ENCODE data around the gene LRIG1. TPM values are rescaled to one million over a fixed set of nuclear protein-coding genes. Genes with fewer than 3 reads are reported as not detected.

LRIG1 gene
- total RNA-seq, 1 experiment from 2014 or later: 5.3 TPM

DNA sequence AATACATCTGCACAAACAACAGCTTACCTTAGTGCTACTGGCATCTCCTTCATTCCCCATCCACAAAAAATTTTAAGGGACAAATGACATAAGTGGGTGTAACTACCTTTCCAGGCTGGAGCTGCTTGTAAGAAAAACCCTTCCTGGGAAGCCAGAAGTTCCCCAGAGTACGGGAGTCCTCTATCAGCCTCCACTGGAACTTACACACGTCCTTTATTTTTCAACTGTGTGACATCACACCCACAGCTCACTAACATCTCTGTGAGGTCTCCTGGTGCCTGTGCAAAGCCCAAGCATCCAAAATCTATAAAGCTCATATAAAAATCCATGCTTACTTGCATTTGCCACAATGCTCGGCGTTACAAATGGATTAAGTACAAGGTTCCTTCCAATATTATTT lies 27.6 kb downstream of the LRIG1 start:
- Histone ChIP-seq H3K27ac (ENCODE audit: low read length) (no peak overlapping the region), H3K4me3 (ENCODE audit: low read depth in 2 of 2, low read length in 2 of 2) (no peak overlapping the region), H3K27me3 (ENCODE audit: control insufficient read depth, insufficient read depth, low read length) (no peaks in the 10 kb centered on the region), H3K9me3 (ENCODE audit: control insufficient read depth, insufficient read depth, low read depth, low read length) (no peaks in the 10 kb centered on the region), H3K4me1 (ENCODE audit: control insufficient read depth, insufficient read depth, low read length) (no peaks in the 10 kb centered on the region), H3K36me3 (ENCODE audit: control insufficient read depth, insufficient read depth, low read length) (no peaks in the 10 kb centered on the region)
- in situ Hi-C loops (cut with HindIII; ENCODE audit: low pct_unique_long_range_greater_than_20kb, low sequenced_read_pairs) (no loop called here), intact Hi-C loops (cut with micrococcal nuclease; ENCODE audit: unreplicated experiment) (no loop called here)
- CTCF ChIA-PET: interaction anchor here (0.5 kb wide), 1 partner anchor 904 kb away, joined by 4 read pairs; no protein-coding TSS in a partner anchor
- TF ChIP-seq SIN3A (IDR thresholded peaks at IDR 0.05; ENCODE audit: borderline replicate concordance, insufficient read depth, low read depth, low read length): no peak
- TF ChIP-seq, protein P1, sequence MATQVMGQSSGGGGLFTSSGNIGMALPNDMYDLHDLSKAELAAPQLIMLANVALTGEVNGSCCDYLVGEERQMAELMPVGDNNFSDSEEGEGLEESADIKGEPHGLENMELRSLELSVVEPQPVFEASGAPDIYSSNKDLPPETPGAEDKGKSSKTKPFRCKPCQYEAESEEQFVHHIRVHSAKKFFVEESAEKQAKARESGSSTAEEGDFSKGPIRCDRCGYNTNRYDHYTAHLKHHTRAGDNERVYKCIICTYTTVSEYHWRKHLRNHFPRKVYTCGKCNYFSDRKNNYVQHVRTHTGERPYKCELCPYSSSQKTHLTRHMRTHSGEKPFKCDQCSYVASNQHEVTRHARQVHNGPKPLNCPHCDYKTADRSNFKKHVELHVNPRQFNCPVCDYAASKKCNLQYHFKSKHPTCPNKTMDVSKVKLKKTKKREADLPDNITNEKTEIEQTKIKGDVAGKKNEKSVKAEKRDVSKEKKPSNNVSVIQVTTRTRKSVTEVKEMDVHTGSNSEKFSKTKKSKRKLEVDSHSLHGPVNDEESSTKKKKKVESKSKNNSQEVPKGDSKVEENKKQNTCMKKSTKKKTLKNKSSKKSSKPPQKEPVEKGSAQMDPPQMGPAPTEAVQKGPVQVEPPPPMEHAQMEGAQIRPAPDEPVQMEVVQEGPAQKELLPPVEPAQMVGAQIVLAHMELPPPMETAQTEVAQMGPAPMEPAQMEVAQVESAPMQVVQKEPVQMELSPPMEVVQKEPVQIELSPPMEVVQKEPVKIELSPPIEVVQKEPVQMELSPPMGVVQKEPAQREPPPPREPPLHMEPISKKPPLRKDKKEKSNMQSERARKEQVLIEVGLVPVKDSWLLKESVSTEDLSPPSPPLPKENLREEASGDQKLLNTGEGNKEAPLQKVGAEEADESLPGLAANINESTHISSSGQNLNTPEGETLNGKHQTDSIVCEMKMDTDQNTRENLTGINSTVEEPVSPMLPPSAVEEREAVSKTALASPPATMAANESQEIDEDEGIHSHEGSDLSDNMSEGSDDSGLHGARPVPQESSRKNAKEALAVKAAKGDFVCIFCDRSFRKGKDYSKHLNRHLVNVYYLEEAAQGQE (IDR thresholded peaks at IDR 0.05; ENCODE audit: insufficient read depth in 1 of 2, low read depth in 2 of 2, low read length in 1 of 2): no peak
- DNase-seq (ENCODE audit: low read depth, low spot score) (no peak), ATAC-seq (no peak)
- POLR2A ChIA-PET: no interaction called here
- no TSS peak for BruUV-seq (replicated peaks)

DNA sequence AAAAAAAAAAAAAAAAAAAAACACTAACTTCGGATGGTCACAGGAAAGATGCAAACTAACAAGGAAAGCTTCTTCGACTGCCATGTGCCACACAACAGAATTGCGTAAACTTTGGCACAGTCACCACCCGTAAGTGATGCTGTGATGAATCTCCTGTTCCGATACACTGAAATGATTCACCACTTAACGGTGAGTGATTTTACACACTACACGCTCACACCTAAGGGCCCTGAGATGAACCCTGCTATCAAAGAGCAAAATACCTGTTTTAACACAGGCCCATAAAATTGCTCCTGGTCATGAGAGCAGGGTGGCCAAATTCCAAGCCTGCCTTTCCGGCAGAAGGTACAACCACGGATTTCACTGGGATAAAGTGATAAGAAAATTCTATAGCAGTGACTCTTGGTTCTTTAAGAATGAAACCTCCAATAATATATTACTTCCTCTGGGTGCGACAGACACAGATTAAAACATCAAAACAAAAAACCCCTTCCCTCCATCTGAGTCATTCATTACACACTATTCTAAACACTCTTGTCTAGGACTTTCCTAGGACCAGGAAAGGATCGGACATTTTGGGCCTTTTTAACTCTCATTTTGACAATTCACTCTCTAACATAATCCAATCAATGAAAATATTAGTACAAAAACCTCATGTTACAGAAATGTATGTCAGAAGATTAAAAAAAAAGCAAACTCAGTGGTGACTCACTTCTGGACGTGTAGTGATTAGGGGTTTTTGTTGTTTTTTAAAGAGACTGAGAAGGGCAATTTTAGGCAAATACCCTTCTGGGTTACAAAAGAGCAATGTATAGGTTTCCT lies 28.3 kb downstream of the LRIG1 start:
- in situ Hi-C loops (cut with HindIII; ENCODE audit: low pct_unique_long_range_greater_than_20kb, low sequenced_read_pairs): no loop called here
- DNase-seq (ENCODE audit: low read depth, low spot score): no peak
- Histone ChIP-seq H3K27me3 (ENCODE audit: control insufficient read depth, insufficient read depth, low read length) (no peaks in the 10 kb centered on the region), H3K27ac (ENCODE audit: low read length) (no peak overlapping the region), H3K36me3 (ENCODE audit: control insufficient read depth, insufficient read depth, low read length) (no peaks in the 10 kb centered on the region), H3K4me3 (ENCODE audit: low read depth in 2 of 2, low read length in 2 of 2) (no peak overlapping the region), H3K4me1 (ENCODE audit: control insufficient read depth, insufficient read depth, low read length) (no peaks in the 10 kb centered on the region), H3K9me3 (ENCODE audit: control insufficient read depth, insufficient read depth, low read depth, low read length) (no peaks in the 10 kb centered on the region)
- ATAC-seq: no peak; the same call in 1 of the 2 replicates
- ChIA-PET POLR2A (no interaction called here), CTCF (interaction anchor here (0.5 kb wide), 1 partner anchor 903 kb away, joined by 4 read pairs; no protein-coding TSS in a partner anchor)
- intact Hi-C loops (cut with micrococcal nuclease; ENCODE audit: unreplicated experiment): no loop called here
- BruUV-seq (replicated peaks): no TSS peak
- TF ChIP-seq TCF7L2 (IDR thresholded peaks at IDR 0.05; ENCODE audit: low read depth, low read length) (no peak), SIN3A (IDR thresholded peaks at IDR 0.05; ENCODE audit: borderline replicate concordance, insufficient read depth, low read depth, low read length) (no peak), POLR2AphosphoS5 (IDR thresholded peaks at IDR 0.05; ENCODE audit: low read depth, low read length) (no peak)
- TF ChIP-seq, protein P2, sequence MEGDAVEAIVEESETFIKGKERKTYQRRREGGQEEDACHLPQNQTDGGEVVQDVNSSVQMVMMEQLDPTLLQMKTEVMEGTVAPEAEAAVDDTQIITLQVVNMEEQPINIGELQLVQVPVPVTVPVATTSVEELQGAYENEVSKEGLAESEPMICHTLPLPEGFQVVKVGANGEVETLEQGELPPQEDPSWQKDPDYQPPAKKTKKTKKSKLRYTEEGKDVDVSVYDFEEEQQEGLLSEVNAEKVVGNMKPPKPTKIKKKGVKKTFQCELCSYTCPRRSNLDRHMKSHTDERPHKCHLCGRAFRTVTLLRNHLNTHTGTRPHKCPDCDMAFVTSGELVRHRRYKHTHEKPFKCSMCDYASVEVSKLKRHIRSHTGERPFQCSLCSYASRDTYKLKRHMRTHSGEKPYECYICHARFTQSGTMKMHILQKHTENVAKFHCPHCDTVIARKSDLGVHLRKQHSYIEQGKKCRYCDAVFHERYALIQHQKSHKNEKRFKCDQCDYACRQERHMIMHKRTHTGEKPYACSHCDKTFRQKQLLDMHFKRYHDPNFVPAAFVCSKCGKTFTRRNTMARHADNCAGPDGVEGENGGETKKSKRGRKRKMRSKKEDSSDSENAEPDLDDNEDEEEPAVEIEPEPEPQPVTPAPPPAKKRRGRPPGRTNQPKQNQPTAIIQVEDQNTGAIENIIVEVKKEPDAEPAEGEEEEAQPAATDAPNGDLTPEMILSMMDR (IDR thresholded peaks at IDR 0.05): no peak
- TF ChIP-seq, protein P1 (IDR thresholded peaks at IDR 0.05; ENCODE audit: insufficient read depth in 1 of 2, low read depth in 2 of 2, low read length in 1 of 2): no peak

Data from Panc1 (cell line).